Stimulated activated CD4-positive, alpha-beta T cell treated with anti-CD3 and anti-CD28 coated beads, TNF-alpha, amount 100 ng/mL, for 1 hour (primary cell): ENCODE data around the gene TRIP11.

Experiments
- DNase-seq, 3 donors: peaks; one replicate each; pipeline ENCODE4 v3.0.0-alpha.2; 2020; ENCODE audit warnings: low read depth in 3 of 3, low spot score in 1 of 3

TRIP11 gene

DNA sequence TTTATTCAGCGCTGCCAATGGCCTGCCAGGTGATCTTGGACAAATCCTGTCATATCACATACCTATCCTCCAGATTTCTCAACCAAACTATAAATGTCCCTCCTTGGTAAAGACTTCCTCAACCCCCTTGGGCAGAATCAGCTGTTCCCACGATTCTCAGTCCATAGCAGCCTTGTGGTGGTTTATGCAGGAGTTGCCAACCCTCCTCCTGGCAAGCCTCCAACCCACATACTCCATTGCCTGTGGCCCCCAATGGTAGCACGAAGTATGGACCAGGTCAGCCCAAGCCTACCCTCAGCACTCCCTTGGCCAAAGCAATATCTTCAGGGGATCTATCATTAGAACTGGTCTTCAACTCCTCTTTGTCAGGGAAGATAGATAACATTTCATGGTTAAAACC, 119.3 kb downstream of the TRIP11 start:
- no peak for DNase-seq

- DNase-seq = no peak
Measured at GRCh38 chr14:91919814-91920213, 120.0 kb downstream of the TRIP11 start.

DNA sequence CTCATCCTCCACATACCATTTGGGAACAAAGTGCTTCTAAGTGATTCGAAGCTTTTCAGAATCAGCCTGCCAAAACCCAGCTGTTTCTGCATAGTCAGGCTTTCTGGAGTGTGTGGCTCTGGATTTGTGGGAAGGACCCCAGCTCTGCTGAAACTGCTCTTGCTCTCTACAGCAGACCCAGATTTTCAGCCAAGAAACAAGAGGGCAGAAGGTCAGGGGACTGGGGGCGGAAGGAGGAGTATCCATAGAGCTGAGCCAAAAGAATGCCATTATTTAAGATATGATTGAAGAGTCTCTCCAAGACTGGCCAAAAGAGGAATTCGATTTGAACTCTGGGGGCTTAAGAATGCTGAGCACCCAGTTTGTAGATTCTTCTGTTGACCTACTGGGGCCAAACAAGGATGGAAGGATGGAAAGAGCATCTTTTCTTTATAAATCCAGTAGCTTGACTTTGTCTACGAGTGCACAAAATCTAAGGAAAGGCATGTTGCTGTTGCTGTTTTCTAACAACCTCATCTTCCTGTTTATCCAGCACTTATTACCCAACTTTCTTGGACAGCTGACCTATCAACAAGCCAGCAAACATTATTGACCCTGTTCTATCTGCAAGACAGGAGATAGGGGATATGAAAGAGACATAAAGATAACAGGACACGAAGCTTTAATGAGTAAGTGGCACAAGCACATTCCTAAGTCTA, 121.5 kb downstream of the TRIP11 start:
- no peak for DNase-seq
